ENCODE results near the gene LMF1.

GRCh38 chr16:901149-901548, 69.6 kb downstream of the LMF1 start:
- TF ChIP-seq POLR2A (IDR thresholded peaks at IDR 0.05; ENCODE audit: extremely low read depth, insufficient read length), result no peak
- TF ChIP-seq CTCF (IDR thresholded peaks at IDR 0.05; ENCODE audit: low read depth, low read length), result no peak
